Nephron (organoid): ENCODE measurements around the gene EPS8L2.
A peak's percentile ranks its signal among the peaks of the same experiment; 100 is the strongest.

Experiments
- H3K27ac Mint-ChIP-seq, 3 experiments: 2 replicates each; pipeline ENCODE4 v1.8.0; 2020; ENCODE audit warnings: mixed read lengths in 3 of 3, mild to moderate bottlenecking in 2 of 3, moderate library complexity in 1 of 3
- H3K27me3 Mint-ChIP-seq: 2 replicates; pipeline ENCODE4 v1.8.0; 2021; ENCODE audit warnings: low read depth, mild to moderate bottlenecking, moderate library complexity, mixed read lengths
- H3K36me3 Mint-ChIP-seq: 2 replicates; pipeline ENCODE4 v1.8.0; 2020; ENCODE audit warnings: low read depth, mixed read lengths
- H3K4me1 Mint-ChIP-seq: 2 replicates; pipeline ENCODE4 v1.8.0; 2020; ENCODE audit warnings: mixed read lengths
- H3K4me3 Mint-ChIP-seq, 3 experiments: 2 replicates each; pipeline ENCODE4 v1.8.0; 2020; ENCODE audit warnings: mild to moderate bottlenecking in 3 of 3, mixed read lengths in 3 of 3, moderate library complexity in 2 of 3
- H3K9me3 Mint-ChIP-seq: 2 replicates; pipeline ENCODE4 v1.8.0; 2020; ENCODE audit warnings: mixed read lengths
- CTCF ChIP-seq, 3 experiments: fragments of 200-600 bp; sonication (generic); IDR thresholded peaks; one replicate each; pipeline ENCODE4 v1.5.0; 2021; ENCODE audit warnings: antibody characterized with exemption in 3 of 3; ENCODE audit not compliant: unreplicated experiment in 3 of 3

EPS8L2 gene

GRCh38 chr11:720642-721246 lies 14.7 kb downstream of the EPS8L2 start:
- Mint-ChIP-seq H3K4me3 (no peak overlapping the region), H3K27ac (no peak overlapping the region), H3K9me3 (peaks cover 3% of the 10 kb centered on the region), H3K27me3 (peaks cover 63% of the 10 kb centered on the region), H3K36me3 (peaks cover 11% of the 10 kb centered on the region), H3K4me1 (peaks cover 5% of the 10 kb centered on the region)
- no peak for TF ChIP-seq CTCF (IDR thresholded peaks at IDR 0.05; ENCODE audit: unreplicated experiment in 3 of 3)

GRCh38 chr11:721247-721740 lies 15.3 kb downstream of the EPS8L2 start:
- H3K9me3 Mint-ChIP-seq, result peaks cover 3% of the 10 kb centered on the region
- H3K27me3 Mint-ChIP-seq, result peaks cover 63% of the 10 kb centered on the region
- no peak overlapping the region for H3K27ac Mint-ChIP-seq
- TF ChIP-seq CTCF (IDR thresholded peaks at IDR 0.05; ENCODE audit: unreplicated experiment in 3 of 3), result no peak
- H3K4me1 Mint-ChIP-seq, result peaks cover 5% of the 10 kb centered on the region
- H3K36me3 Mint-ChIP-seq, result peaks cover 10% of the 10 kb centered on the region
- H3K4me3 Mint-ChIP-seq, result no peak overlapping the region

GRCh38 chr11:721741-722345 lies 15.8 kb downstream of the EPS8L2 start:
- Mint-ChIP-seq H3K27ac (no peak overlapping the region), H3K9me3 (no peaks in the 10 kb centered on the region), H3K4me1 (peaks cover 8% of the 10 kb centered on the region), H3K36me3 (peaks cover 6% of the 10 kb centered on the region), H3K27me3 (peaks cover 66% of the 10 kb centered on the region), H3K4me3 (no peak overlapping the region)
- TF ChIP-seq CTCF (IDR thresholded peaks at IDR 0.05; ENCODE audit: unreplicated experiment in 3 of 3), result no peak

GRCh38 chr11:722346-722811 lies 16.3 kb downstream of the EPS8L2 start:
- H3K27ac Mint-ChIP-seq, result no peak overlapping the region
- peaks cover 63% of the 10 kb centered on the region for H3K27me3 Mint-ChIP-seq
- H3K4me1 Mint-ChIP-seq, result peaks cover 9% of the 10 kb centered on the region
- TF ChIP-seq CTCF (IDR thresholded peaks at IDR 0.05; ENCODE audit: unreplicated experiment in 3 of 3), result no peak
- no peaks in the 10 kb centered on the region for H3K9me3 Mint-ChIP-seq
- no peak overlapping the region for H3K4me3 Mint-ChIP-seq
- H3K36me3 Mint-ChIP-seq, result peaks cover 6% of the 10 kb centered on the region

GRCh38 chr11:723120-723883 lies 17.3 kb downstream of the EPS8L2 start:
- Mint-ChIP-seq H3K4me3 (peak overlapping the region; percentile 23 to 26 (median 25)), H3K27me3 (peaks cover 55% of the 10 kb centered on the region), H3K27ac (peak overlapping the region in 1 of 3 experiments; percentile 31), H3K9me3 (no peaks in the 10 kb centered on the region), H3K4me1 (peaks cover 9% of the 10 kb centered on the region), H3K36me3 (peaks cover 6% of the 10 kb centered on the region)
- peak; percentile 27 to 45 (median 40) for TF ChIP-seq CTCF (IDR thresholded peaks at IDR 0.05; ENCODE audit: unreplicated experiment in 3 of 3)
